H9 (cell line): ENCODE measurements around the gene PTOV1. TPM values are rescaled to one million over a fixed set of nuclear protein-coding genes. Genes with fewer than 3 reads are reported as not detected.

ENCODE experiments used
- DNase-seq: peaks from one replicate; pipeline ENCODE4 v3.0.0-alpha.2; 2017
- H2AFZ ChIP-seq: one replicate; pipeline ENCODE4 v1.6.1; 2013; ENCODE audit warnings: mild to moderate bottlenecking, low read length, control low read depth, moderate library complexity
- H2AK5ac ChIP-seq: 2 replicates; pipeline ENCODE4 v1.6.1; 2013; ENCODE audit warnings: low read length, control low read depth, mixed read lengths; ENCODE audit not compliant: insufficient read length
- H2BK120ac ChIP-seq: one replicate; pipeline ENCODE4 v1.6.1; 2013; ENCODE audit warnings: low read depth, mild to moderate bottlenecking, low read length, control low read depth, inconsistent platforms; ENCODE audit not compliant: poor library complexity, severe bottlenecking
- H2BK12ac ChIP-seq: 2 replicates; pipeline ENCODE4 v1.6.1; 2013; ENCODE audit warnings: low read length, control low read depth, mixed read lengths, low read depth; ENCODE audit not compliant: insufficient read length
- H2BK15ac ChIP-seq: 2 replicates; pipeline ENCODE4 v1.6.1; 2013; ENCODE audit warnings: low read depth, low read length, control low read depth
- H2BK20ac ChIP-seq: one replicate; pipeline ENCODE4 v1.6.1; 2013; ENCODE audit warnings: low read depth, mild to moderate bottlenecking, low read length, control low read depth, inconsistent platforms; ENCODE audit not compliant: poor library complexity, severe bottlenecking
- H2BK5ac ChIP-seq: 2 replicates; pipeline ENCODE4 v1.6.1; 2013; ENCODE audit warnings: low read length, control low read depth, mixed read lengths; ENCODE audit not compliant: insufficient read length
- H3K14ac ChIP-seq: 2 replicates; pipeline ENCODE4 v1.6.1; 2013; ENCODE audit warnings: low read length, control low read depth; ENCODE audit not compliant: insufficient read depth
- H3K18ac ChIP-seq: 2 replicates; pipeline ENCODE4 v1.6.1; 2013; ENCODE audit warnings: low read depth, mild to moderate bottlenecking, mixed read lengths, low read length, control low read depth; ENCODE audit not compliant: insufficient read length
- H3K23ac ChIP-seq: 2 replicates; pipeline ENCODE4 v1.6.1; 2013; ENCODE audit warnings: low read length, control low read depth, mixed read lengths, low read depth; ENCODE audit not compliant: insufficient read length
- H3K23me2 ChIP-seq: 2 replicates; pipeline ENCODE4 v1.6.1; 2013; ENCODE audit warnings: low read depth, mild to moderate bottlenecking, mixed read lengths, low read length, control low read depth; ENCODE audit not compliant: insufficient read length, poor library complexity, severe bottlenecking
- H3K27ac ChIP-seq: 2 replicates; pipeline ENCODE4 v1.5.1; 2013; ENCODE audit warnings: low read length, control low read depth, mixed read lengths, low read depth; ENCODE audit not compliant: insufficient read length
- H3K27me3 ChIP-seq: 2 replicates; pipeline ENCODE4 v1.6.1; 2013; ENCODE audit warnings: low read length, control low read depth, inconsistent platforms; ENCODE audit not compliant: insufficient read depth
- H3K4ac ChIP-seq: 2 replicates; pipeline ENCODE4 v1.6.1; 2013; ENCODE audit warnings: low read depth, mild to moderate bottlenecking, control low read depth, inconsistent platforms, low read length, moderate library complexity
- H3K4me1 ChIP-seq: 2 replicates; pipeline ENCODE4 v1.6.1; 2013; ENCODE audit warnings: low read length, control low read depth, inconsistent platforms; ENCODE audit not compliant: insufficient read depth
- H3K4me2 ChIP-seq: 2 replicates; pipeline ENCODE4 v1.6.1; 2013; ENCODE audit warnings: low read length, control low read depth, mixed read lengths; ENCODE audit not compliant: insufficient read length, insufficient read depth
- H3K56ac ChIP-seq: 2 replicates; pipeline ENCODE4 v1.6.1; 2013; ENCODE audit warnings: low read depth, mild to moderate bottlenecking, mixed read lengths, low read length, control low read depth; ENCODE audit not compliant: insufficient read length
- H3K79me1 ChIP-seq: 2 replicates; pipeline ENCODE4 v1.6.1; 2013; ENCODE audit warnings: low read depth, mild to moderate bottlenecking, moderate library complexity, low read length, control low read depth, inconsistent platforms; ENCODE audit not compliant: insufficient read depth, poor library complexity, severe bottlenecking
- H3K79me2 ChIP-seq: 2 replicates; pipeline ENCODE4 v1.6.1; 2013; ENCODE audit warnings: low read length, control low read depth, inconsistent platforms; ENCODE audit not compliant: insufficient read depth
- H3K9ac ChIP-seq: 2 replicates; pipeline ENCODE4 v1.6.1; 2013; ENCODE audit warnings: low read length, control low read depth, mixed read lengths; ENCODE audit not compliant: insufficient read length; ENCODE audit errors: extremely low read depth
- H3K9me3 ChIP-seq: one replicate; pipeline ENCODE4 v1.6.1; 2013; ENCODE audit warnings: low read depth, low read length, inconsistent platforms; ENCODE audit not compliant: control insufficient read depth
- H3T11ph ChIP-seq: one replicate; pipeline ENCODE4 v1.6.1; 2013; ENCODE audit warnings: mild to moderate bottlenecking, low read length, control low read depth, inconsistent platforms
- H4K20me1 ChIP-seq: one replicate; pipeline ENCODE4 v1.6.1; 2013; ENCODE audit not compliant: control insufficient read depth, insufficient read length, insufficient read depth
- H4K5ac ChIP-seq: 2 replicates; pipeline ENCODE4 v1.6.1; 2013; ENCODE audit warnings: low read depth, mild to moderate bottlenecking, mixed read lengths, low read length, control low read depth; ENCODE audit not compliant: insufficient read length
- H4K8ac ChIP-seq: replicated peaks from 2 replicates; pipeline ENCODE4 v1.6.1; 2013; ENCODE audit warnings: low read length, control low read depth, mixed read lengths, low read depth; ENCODE audit not compliant: insufficient read length
- H4K91ac ChIP-seq: 2 replicates; pipeline ENCODE4 v1.6.1; 2013; ENCODE audit warnings: low read depth, mild to moderate bottlenecking, moderate library complexity, mixed read lengths, low read length, control low read depth; ENCODE audit not compliant: insufficient read length
- H3K27ac Mint-ChIP-seq, 3 experiments: 2 replicates in 2 of 3; 3 replicates in 1 of 3; pipeline ENCODE4 v1.8.0; 2020 to 2021; ENCODE audit warnings: mixed read lengths in 3 of 3, mild to moderate bottlenecking in 1 of 3, moderate library complexity in 1 of 3
- H3K27me3 Mint-ChIP-seq: 2 replicates; pipeline ENCODE4 v1.8.0; 2021; ENCODE audit warnings: low read depth, mild to moderate bottlenecking, moderate library complexity, mixed read lengths
- H3K36me3 Mint-ChIP-seq, 3 experiments: 2 replicates in 2 of 3; 3 replicates in 1 of 3; pipeline ENCODE4 v1.8.0; 2020 to 2021; ENCODE audit warnings: low read depth in 3 of 3, mixed read lengths in 3 of 3; ENCODE audit not compliant: insufficient read depth in 1 of 3
- H3K4me1 Mint-ChIP-seq, 2 experiments: 2 replicates each; pipeline ENCODE4 v1.8.0; 2020; ENCODE audit warnings: mixed read lengths in 2 of 2
- H3K4me3 Mint-ChIP-seq, 2 experiments: 2 replicates in 1 of 2; 3 replicates in 1 of 2; pipeline ENCODE4 v1.8.0; 2020 to 2021; ENCODE audit warnings: mild to moderate bottlenecking in 2 of 2, mixed read lengths in 2 of 2, moderate library complexity in 1 of 2
- H3K9me3 Mint-ChIP-seq, 2 experiments: 2 replicates in 1 of 2; 3 replicates in 1 of 2; pipeline ENCODE4 v1.8.0; 2020; ENCODE audit warnings: mild to moderate bottlenecking in 2 of 2, mixed read lengths in 2 of 2, moderate library complexity in 1 of 2
- CTCF ChIP-seq: fragments of 200-600 bp; sonication (generic); conservative IDR thresholded peaks from 3 replicates; pipeline ENCODE4 v1.8.0; 2021; ENCODE audit warnings: antibody characterized with exemption, mild to moderate bottlenecking
- WGBS: extraction: QIAGEN DNeasy Blood & Tissue Kit; methylation state at CpG from one replicate; pipeline ENCODE4 v1.1.7; 2013; ENCODE audit warnings: missing lambda C conversion rate, low lambda C conversion rate, mixed read lengths; ENCODE audit not compliant: insufficient read length; ENCODE audit errors: extremely low coverage; 5-methylcytosine and 5-hydroxymethylcytosine counted together
- total RNA-seq: library from RNA; stranded (reverse); gene quantifications from 2 replicates; pipeline ENCODE4 v1.2.1, GENCODE V29; 2021

Gene PTOV1
- total RNA-seq, 1 experiment from 2014 or later, result 309 TPM

- H3K79me2 ChIP-seq, result no peaks in the 10 kb centered on the region
- no peak overlapping the region for H4K91ac ChIP-seq
- H3K14ac ChIP-seq, result no peak overlapping the region
- H2BK15ac ChIP-seq, result no peak overlapping the region
- Mint-ChIP-seq H3K27me3 (peaks cover 1% of the 10 kb centered on the region), H3K36me3 (peaks cover 2 to 26% (median 25%) of the 10 kb centered on the region in 3 experiments; a peak in 6 of 7 replicates), H3K27ac (no peak overlapping the region), H3K4me3 (no peak overlapping the region), H3K4me1 (peaks cover 0 to 5% of the 10 kb centered on the region in 2 experiments; a peak in 2 of 4 replicates), H3K9me3 (no peaks in the 10 kb centered on the region)
- H3K18ac ChIP-seq, result no peak overlapping the region
- H3T11ph ChIP-seq, result no peak overlapping the region
- TF ChIP-seq CTCF, result no peak
- no CpG with 5 or more reads among the region's 3 CpGs for WGBS
- H3K27me3 ChIP-seq, result no peaks in the 10 kb centered on the region
- no peak overlapping the region for H2AFZ ChIP-seq
- H4K20me1 ChIP-seq, result no peaks in the 10 kb centered on the region
- H3K56ac ChIP-seq, result no peak overlapping the region
- H2BK5ac ChIP-seq, result no peak overlapping the region
- H3K4me2 ChIP-seq, result no peak overlapping the region
- H3K4ac ChIP-seq, result no peak overlapping the region
- no peak overlapping the region for H2BK20ac ChIP-seq
- no peak overlapping the region for H4K8ac ChIP-seq
- H3K9ac ChIP-seq, result no peak overlapping the region
- no peaks in the 10 kb centered on the region for H3K79me1 ChIP-seq
- H3K27ac ChIP-seq, result no peak overlapping the region
- H3K4me1 ChIP-seq, result no peaks in the 10 kb centered on the region
- H2BK12ac ChIP-seq, result no peak overlapping the region
- H2AK5ac ChIP-seq, result no peak overlapping the region
- DNase-seq, result no peak
- H3K23ac ChIP-seq, result no peak overlapping the region
- no peak overlapping the region for H4K5ac ChIP-seq
- H2BK120ac ChIP-seq, result no peak overlapping the region
- no peaks in the 10 kb centered on the region for H3K23me2 ChIP-seq
- H3K9me3 ChIP-seq, result no peaks in the 10 kb centered on the region
Observed at GRCh38 chr19:49843265-49843664, 7.7 kb upstream of the PTOV1 start.
